PC-3 (cell line): ENCODE data around the gene ASCL5. TPM values are rescaled to one million over a fixed set of nuclear protein-coding genes. Genes with fewer than 3 reads are reported as not detected.
A peak's percentile ranks its signal among the peaks of the same experiment; 100 is the strongest.

Source experiments
- ATAC-seq: fragments of 200-7000 bp; cut with Tn5 transposase; 2 replicates; pipeline ENCODE4 v1.9.1; 2020; ENCODE audit warnings: mild to moderate bottlenecking, moderate library complexity
- BruUV-seq: library from RNA; stranded (reverse); fragments of 400-500 nt; replicated peaks from 2 replicates; lab custom pipeline; 2021; lab: Mats Ljungman, UMichigan
- CTCF ChIA-PET: fragments of 300-600 bp; sonication (Branson Sonifier 250); formaldehyde crosslinking; loops from one replicate; lab custom pipeline; 2022; ENCODE audit warnings: antibody characterized with exemption; lab: Charles Lee
- POLR2A ChIA-PET: fragments of 300-600 bp; sonication (Branson Sonifier 250); formaldehyde crosslinking; loops from one replicate; lab custom pipeline; 2022; ENCODE audit warnings: antibody characterized with exemption; ENCODE audit not compliant: unreplicated experiment; lab: Charles Lee
- DNase-seq: peaks from one replicate; pipeline ENCODE4 v3.0.0-alpha.2; 2015
- H2AFZ ChIP-seq: fragments of 300-600 bp; sonication (generic); 2 replicates; pipeline ENCODE4 v1.6.0; 2016; ENCODE audit warnings: antibody characterized with exemption, low read length
- H3F3A ChIP-seq: fragments of 300-600 bp; sonication (generic); one replicate; pipeline ENCODE4 v1.6.0; 2017; ENCODE audit warnings: antibody characterized with exemption, low read length, control low read depth, mild to moderate bottlenecking; ENCODE audit not compliant: unreplicated experiment
- H3K27ac ChIP-seq: fragments of 300-600 bp; sonication (generic); 2 replicates; pipeline ENCODE4 v1.5.1; 2016; ENCODE audit warnings: mild to moderate bottlenecking, low read length
- H3K27me3 ChIP-seq: fragments of 300-600 bp; sonication (generic); 2 replicates; pipeline ENCODE4 v1.6.1; 2016; ENCODE audit warnings: low read length, mixed read lengths
- H3K36me3 ChIP-seq: fragments of 300-600 bp; sonication (generic); 2 replicates; pipeline ENCODE4 v1.6.1; 2016; ENCODE audit warnings: low read depth, mixed run types, low read length, mixed read lengths
- H3K4me1 ChIP-seq: fragments of 300-600 bp; sonication (generic); 2 replicates; pipeline ENCODE4 v1.5.1; 2016; ENCODE audit warnings: low read length; ENCODE audit not compliant: insufficient read depth
- H3K4me2 ChIP-seq: fragments of 300-600 bp; sonication (generic); 2 replicates; pipeline ENCODE4 v1.6.0; 2016; ENCODE audit warnings: low read length
- H3K4me3 ChIP-seq: fragments of 300-600 bp; sonication (generic); 2 replicates; pipeline ENCODE4 v1.5.1; 2016; ENCODE audit warnings: mild to moderate bottlenecking, low read length, mixed read lengths
- H3K79me2 ChIP-seq: fragments of 300-600 bp; sonication (generic); 2 replicates; pipeline ENCODE4 v1.6.1; 2017; ENCODE audit warnings: low read length, mixed read lengths
- H3K9ac ChIP-seq: fragments of 300-600 bp; sonication (generic); 2 replicates; pipeline ENCODE4 v1.6.0; 2016; ENCODE audit warnings: mild to moderate bottlenecking, low read length
- H3K9me2 ChIP-seq: fragments of 300-600 bp; sonication (generic); replicated peaks from 2 replicates; pipeline ENCODE4 v1.6.1; 2016; ENCODE audit warnings: mixed run types, low read length, mixed read lengths
- H3K9me3 ChIP-seq: fragments of 300-600 bp; sonication (generic); 2 replicates; pipeline ENCODE4 v1.6.1; 2016; ENCODE audit warnings: low read length, mixed read lengths
- H4K20me1 ChIP-seq: fragments of 300-600 bp; sonication (generic); 2 replicates; pipeline ENCODE4 v1.6.1; 2016; ENCODE audit warnings: low read length, mixed read lengths
- CTCF ChIP-seq: fragments of 300-600 bp; sonication (generic); conservative IDR thresholded peaks from 2 replicates; pipeline ENCODE4 v1.5.1; 2017; ENCODE audit warnings: antibody characterized with exemption, low read depth, mild to moderate bottlenecking, low read length
- EZH2 ChIP-seq: fragments of 300-600 bp; sonication (generic); IDR thresholded peaks from one replicate; pipeline ENCODE4 v1.6.1; 2017; ENCODE audit warnings: antibody characterized with exemption, mild to moderate bottlenecking, low read length; ENCODE audit not compliant: unreplicated experiment
- EZH2phosphoT487 ChIP-seq: fragments of 300-600 bp; sonication (generic); IDR thresholded peaks from 2 replicates; pipeline ENCODE4 v1.6.1; 2018; ENCODE audit warnings: mild to moderate bottlenecking, antibody characterized with exemption, low read length, borderline replicate concordance
- intact Hi-C: fragments of 100-400 bp; cut with micrococcal nuclease; formaldehyde crosslinking; loops from 2 replicates; pipeline ENCODE4 v1.9.0; 2023
- total RNA-seq: library from RNA; depleted of rRNA; stranded (reverse); fragments of >200 nt; gene quantifications from 2 replicates; pipeline ENCODE4 v1.2.3, GENCODE V29; 2014

The ASCL5 gene
- total RNA-seq, 1 experiment from 2014 or later: 3.1 TPM

GRCh38 chr1:201085902-201086735 is 40.9 kb downstream of the ASCL5 start:
- intact Hi-C loops: loop anchor here (1.0 to 5.0 kb wide), 3 partner anchors 28 to 276 kb away; no protein-coding TSS in a partner anchor
- Histone ChIP-seq H3K4me2 (no peak overlapping the region), H3K9me2 (no peaks in the 10 kb centered on the region), H3F3A (no peaks in the 10 kb centered on the region), H4K20me1 (no peaks in the 10 kb centered on the region), H3K36me3 (no peaks in the 10 kb centered on the region), H3K27me3 (peaks cover 24% of the 10 kb centered on the region), H3K9me3 (no peaks in the 10 kb centered on the region), H3K4me3 (no peak overlapping the region), H2AFZ (no peak overlapping the region), H3K27ac (no peak overlapping the region), H3K79me2 (no peaks in the 10 kb centered on the region), H3K4me1 (peaks cover 12% of the 10 kb centered on the region), H3K9ac (no peak overlapping the region)
- peak; percentile 98 for ATAC-seq
- ChIA-PET POLR2A (interaction anchor here (0.5 to 0.6 kb wide), 2 partner anchors 29 to 62 kb away, joined by 3 read pairs; no protein-coding TSS in a partner anchor), CTCF (interaction anchor here (0.6 to 2.5 kb wide), 11 partner anchors 10 to 197 kb away, joined by 3 to 46 read pairs (median 3); partner anchors contain the start of gene PKP1)
- no TSS peak for BruUV-seq
- TF ChIP-seq EZH2phosphoT487 (no peak), EZH2 (no peak), CTCF (peak; percentile 100)
- DNase-seq: peak; percentile 97

- ChIA-PET POLR2A (no interaction called here), CTCF (no interaction called here)
- intact Hi-C loops: no loop called here
- H3K9me2 ChIP-seq: no peaks in the 10 kb centered on the region
- TF ChIP-seq EZH2phosphoT487: no peak
- TF ChIP-seq CTCF: no peak
- TF ChIP-seq EZH2: no peak
- H3K9me3 ChIP-seq: no peaks in the 10 kb centered on the region
- no peak overlapping the region for H2AFZ ChIP-seq
- no peaks in the 10 kb centered on the region for H4K20me1 ChIP-seq
- no peak overlapping the region for H3K4me3 ChIP-seq
- no peak for ATAC-seq
- H3K27me3 ChIP-seq: peaks cover 38% of the 10 kb centered on the region
- no TSS peak for BruUV-seq
- peaks cover 12% of the 10 kb centered on the region for H3K4me1 ChIP-seq
- H3K36me3 ChIP-seq: no peaks in the 10 kb centered on the region
- no peak for DNase-seq
- no peak overlapping the region for H3K9ac ChIP-seq
- H3K27ac ChIP-seq: no peak overlapping the region
- H3F3A ChIP-seq: no peaks in the 10 kb centered on the region
- no peak overlapping the region for H3K4me2 ChIP-seq
- H3K79me2 ChIP-seq: no peaks in the 10 kb centered on the region
Observed at GRCh38 chr1:201084295-201084694, 42.7 kb downstream of the ASCL5 start.

- Histone ChIP-seq H3K27ac (no peak overlapping the region), H4K20me1 (no peaks in the 10 kb centered on the region), H3F3A (no peaks in the 10 kb centered on the region), H3K4me2 (no peak overlapping the region), H3K9ac (no peak overlapping the region), H3K27me3 (peaks cover 41% of the 10 kb centered on the region), H3K4me3 (no peak overlapping the region), H3K36me3 (no peaks in the 10 kb centered on the region), H2AFZ (no peak overlapping the region), H3K9me2 (no peaks in the 10 kb centered on the region), H3K79me2 (no peaks in the 10 kb centered on the region), H3K4me1 (peaks cover 11% of the 10 kb centered on the region), H3K9me3 (no peaks in the 10 kb centered on the region)
- DNase-seq (no peak), ATAC-seq (no peak)
- intact Hi-C loops: no loop called here
- ChIA-PET POLR2A (no interaction called here), CTCF (interaction anchor here (0.7 kb wide), 1 partner anchor 110 kb away, joined by 3 read pairs; no protein-coding TSS in a partner anchor)
- no TSS peak for BruUV-seq
- TF ChIP-seq EZH2 (no peak), CTCF (no peak), EZH2phosphoT487 (no peak)
Observed at GRCh38 chr1:201083741-201084140, 43.2 kb downstream of the ASCL5 start.
